Amygdala (tissue), 56 donors: Measurements from ENCODE around the gene SLC29A4.
"Not testable (repeated sequence)": the region's sequence is repeated elsewhere in the genome, so short reads cannot be mapped to it uniquely, and the experiment has no call there.

Experiments
- DNase-seq, 56 donors: peaks; one replicate each; lab custom pipeline; 2025; lab: John Stamatoyannopoulos, UW

Gene SLC29A4

DNA sequence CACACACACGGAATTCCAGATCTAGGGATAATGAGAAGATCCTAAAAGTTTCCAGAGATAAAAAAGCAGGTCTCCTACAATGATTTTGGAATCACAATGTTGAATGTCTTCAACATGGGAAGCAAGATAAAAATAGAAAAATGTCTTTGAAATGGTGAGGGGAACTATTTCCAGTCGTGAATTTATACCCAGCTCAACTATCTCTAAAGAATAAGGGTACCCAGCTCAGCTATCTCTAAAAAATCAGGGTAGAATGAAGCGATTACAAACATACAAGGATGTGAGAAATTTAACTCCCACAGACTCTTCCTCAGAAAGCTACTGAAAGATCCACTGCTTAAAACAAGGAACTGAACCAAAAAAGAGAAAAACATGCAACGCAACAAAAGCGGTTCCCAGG lies 35.9 kb downstream of the SLC29A4 start:
- DNase-seq, result not testable (repeated sequence)

DNA sequence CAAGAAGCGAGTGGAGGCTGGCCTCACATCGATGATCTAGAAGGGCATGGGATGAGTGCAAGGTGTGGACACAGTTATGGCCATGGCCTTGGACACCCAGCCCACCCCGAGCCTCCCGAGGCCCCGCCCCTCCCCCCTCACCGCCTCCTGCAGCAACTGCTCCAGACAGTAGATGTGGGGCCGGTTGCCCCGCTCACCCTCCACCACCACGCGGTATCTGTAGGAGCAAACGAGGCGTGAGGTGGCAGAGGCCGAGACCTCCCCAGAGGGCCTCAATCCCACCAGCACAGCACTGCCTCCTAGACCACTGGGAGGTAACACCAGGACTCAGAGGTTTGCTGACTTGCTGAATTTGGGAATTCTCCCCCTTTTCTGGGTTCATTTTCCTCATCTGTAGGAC lies 37.6 kb downstream of the SLC29A4 start:
- DNase-seq, result no peak

DNA sequence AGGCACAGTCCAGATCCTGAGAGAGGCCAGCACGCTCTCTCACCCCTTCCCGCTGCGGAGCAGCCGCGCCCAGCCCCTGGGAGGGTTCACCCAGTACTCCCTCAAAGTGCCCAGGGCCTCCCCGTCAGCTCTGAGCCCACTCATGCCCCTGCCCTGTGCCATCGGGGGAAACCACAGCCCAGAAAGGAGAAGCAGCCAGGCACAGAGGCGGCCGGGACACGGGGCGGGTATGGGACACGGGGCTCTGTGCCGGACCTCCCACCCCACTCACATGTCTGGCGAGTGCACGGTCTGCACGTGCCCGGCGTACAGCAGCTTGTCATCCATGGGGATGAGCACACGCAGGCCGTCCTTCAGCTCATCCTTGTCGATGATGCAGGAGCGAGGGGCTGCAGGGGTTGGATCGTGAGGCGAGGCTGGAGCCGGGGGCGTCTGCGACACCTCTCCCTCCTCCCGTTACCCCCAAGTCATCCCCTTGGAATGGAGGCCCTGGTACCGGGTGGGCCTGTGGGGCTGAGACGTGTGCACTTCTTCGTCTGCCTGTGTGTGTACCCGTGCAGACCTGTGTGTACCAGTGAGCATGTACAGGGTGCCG lies 38.2 kb downstream of the SLC29A4 start:
- no peak for DNase-seq

DNA sequence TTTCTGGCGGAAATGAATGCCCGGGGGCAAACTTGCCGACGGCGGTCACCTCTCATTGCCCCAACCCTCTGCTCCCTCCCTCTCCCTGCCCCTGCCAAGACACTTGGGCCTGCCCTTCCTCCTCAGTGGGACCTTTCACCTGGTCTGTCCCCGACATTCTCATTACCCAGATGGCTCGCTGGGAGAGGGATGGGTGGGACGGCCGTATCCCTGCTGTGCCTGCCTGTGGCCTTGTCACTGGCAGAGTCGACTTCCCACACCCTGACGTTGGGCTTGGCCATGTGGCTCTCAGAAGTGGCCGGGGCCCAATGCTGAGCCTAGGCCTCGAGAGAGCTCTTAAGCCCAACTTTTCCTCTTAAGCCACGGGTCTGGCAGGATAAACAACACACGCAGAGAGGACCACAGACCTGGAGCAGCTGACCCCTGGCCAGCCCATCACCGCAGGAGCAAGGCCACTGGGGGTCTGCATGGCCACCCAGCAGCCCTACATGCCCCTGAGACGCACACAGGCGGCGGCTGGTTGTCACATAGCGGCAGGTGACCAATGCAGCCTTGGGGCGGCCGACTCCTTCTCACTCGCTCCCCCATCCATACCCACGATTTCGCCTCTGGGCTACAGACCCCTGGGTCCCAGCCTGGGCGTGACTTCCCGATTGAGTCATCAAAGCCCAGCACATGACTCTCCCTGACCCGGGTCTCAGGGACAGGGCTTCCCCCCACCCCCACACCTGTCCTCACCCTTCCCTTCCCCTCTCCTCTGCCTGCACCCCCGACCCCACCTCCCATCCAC lies 40.1 kb downstream of the SLC29A4 start:
- DNase-seq, result no peak

DNA sequence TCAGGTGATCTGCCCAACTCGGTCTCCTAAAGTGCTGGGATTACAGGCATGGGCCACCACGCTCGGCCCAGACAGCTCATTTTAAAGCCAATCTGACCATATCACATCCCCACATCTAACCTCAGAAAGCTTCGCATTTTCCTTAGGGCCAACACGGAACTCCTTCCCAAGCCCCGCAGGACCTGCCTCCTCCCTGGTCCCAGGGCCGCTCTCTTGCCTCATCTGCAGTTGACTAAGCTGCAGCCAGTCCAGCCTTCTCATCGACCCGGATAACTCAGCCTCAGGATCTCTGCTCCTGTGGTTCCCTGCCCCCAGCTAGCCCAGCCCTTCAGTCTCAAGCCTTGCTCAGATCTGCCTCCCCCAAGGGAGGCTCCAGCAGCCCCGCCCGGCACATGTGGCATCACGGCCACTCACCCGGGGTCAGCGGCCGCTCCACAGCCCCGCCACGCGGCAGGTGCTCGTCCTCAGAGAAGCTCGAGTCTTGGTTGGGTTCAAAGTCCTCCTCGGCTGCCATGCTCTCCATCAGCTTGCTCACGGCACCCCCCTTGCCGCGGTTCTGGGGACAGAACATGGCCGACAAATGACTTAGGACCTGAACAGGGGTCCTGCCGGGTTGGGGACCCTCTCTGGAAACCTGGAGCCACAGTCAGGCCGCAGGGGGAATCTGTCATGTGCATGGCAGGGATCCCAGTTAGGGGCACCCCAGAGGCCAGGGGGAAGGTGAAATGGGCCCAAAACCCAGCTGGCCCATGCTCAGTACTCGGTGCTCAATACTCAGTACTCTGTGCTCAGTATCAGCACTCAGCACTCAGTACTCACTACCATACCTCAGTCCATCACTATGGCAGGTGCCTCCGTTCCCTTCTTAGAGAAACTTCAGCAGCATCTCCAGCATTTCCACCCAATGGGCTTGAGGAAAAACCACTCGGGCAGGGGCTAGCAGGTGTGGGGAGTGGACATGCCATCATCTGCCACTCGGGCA lies 41.3 kb downstream of the SLC29A4 start:
- not testable (repeated sequence) for DNase-seq

DNA sequence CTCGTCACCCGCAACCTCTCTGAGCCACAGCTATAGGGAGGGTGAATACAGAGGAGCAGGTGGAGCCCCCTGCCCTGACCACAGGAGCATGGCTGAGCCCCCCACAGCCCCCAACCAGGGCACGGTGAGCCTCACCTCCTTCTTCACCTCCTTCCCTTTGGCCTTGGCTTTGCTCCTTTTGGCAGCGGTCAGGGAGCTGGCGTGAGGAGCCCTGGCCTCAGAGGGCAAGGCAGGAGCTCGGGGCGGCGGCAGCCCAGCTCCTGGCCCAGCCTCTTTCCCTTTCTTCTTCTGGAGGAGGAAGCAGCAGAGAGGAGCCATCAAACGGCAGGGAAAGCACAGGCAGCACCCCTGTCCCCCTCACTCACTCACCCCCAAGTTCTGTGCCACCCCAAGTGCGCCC lies 42.2 kb downstream of the SLC29A4 start:
- DNase-seq, result no peak

- DNase-seq, result no peak
Observed at GRCh38 chr7:5330288-5330687, 47.5 kb downstream of the SLC29A4 start.

DNA sequence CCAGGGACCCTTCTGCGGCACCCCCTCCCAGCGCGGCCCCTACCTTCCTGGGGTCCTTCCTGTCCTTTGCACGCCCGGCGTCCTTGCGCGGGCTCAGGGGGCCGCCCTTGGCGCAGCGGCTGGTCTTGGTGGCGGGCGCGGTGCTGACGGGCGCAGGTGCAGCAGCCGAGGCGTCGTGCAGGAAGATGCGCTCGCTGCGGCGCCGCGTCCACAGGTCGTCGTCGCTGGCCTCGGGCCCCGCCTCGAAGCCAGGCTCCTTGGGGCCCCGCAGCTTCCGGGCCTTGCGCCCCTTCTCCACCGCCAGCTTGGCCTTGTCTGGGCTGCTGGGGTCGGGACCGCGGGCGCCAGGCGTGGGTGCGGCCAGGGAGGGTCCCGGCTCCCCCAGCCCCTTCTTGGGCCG lies 49.8 kb downstream of the SLC29A4 start:
- DNase-seq, result no peak

GRCh38 chr7:5333121-5334045 lies 50.6 kb downstream of the SLC29A4 start:
- DNase-seq, result no peak

GRCh38 chr7:5334671-5335070 lies 51.9 kb downstream of the SLC29A4 start:
- DNase-seq, result peak in 1 of 56 donors; percentile 20

- DNase-seq, result no peak
Observed at GRCh38 chr7:5337047-5337446, 54.3 kb downstream of the SLC29A4 start.

DNA sequence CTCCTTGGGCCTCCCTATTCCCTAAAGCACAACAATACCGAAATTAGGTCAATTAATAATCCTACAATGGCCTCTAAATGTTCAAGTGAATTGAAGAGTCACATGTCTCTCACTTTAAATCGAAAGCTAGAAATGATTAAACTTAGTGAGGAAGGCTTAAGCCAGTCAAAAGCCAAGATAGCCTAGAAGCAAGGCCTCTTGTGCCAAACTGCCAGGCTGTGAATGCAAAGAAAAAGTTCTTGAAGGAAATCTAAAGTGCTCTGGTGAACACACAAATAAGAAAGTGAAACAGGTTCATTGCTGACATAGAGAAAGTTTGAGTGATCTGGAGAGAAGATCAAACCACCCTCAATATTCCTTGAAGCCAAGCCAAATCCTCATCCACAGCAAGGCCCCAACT lies 57.2 kb downstream of the SLC29A4 start:
- DNase-seq, result no peak

- DNase-seq, result no peak
Observed at GRCh38 chr7:5342631-5343030, 59.9 kb downstream of the SLC29A4 start.

GRCh38 chr7:5343884-5344283 lies 61.1 kb downstream of the SLC29A4 start:
- no peak for DNase-seq

DNA sequence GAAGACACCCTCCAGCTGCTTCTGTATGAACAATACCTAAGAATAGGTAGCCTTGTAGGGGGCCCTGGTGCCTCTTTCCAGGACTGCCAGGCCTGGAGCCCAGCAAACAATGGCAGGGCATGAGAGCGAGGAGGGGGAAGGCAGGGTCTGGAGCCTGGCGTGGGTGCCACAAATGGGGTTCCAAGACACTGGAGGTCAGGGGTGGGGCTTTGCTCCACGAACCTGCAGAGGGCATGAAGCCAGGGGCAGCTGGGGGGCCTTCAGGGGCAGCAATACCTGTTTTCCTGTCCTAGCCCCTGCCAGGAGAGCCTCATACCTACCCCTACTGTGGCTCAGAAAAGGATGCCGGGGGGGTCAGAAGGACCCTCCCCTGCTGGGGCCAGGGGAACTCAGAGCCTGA lies 61.6 kb downstream of the SLC29A4 start:
- DNase-seq, result no peak

DNA sequence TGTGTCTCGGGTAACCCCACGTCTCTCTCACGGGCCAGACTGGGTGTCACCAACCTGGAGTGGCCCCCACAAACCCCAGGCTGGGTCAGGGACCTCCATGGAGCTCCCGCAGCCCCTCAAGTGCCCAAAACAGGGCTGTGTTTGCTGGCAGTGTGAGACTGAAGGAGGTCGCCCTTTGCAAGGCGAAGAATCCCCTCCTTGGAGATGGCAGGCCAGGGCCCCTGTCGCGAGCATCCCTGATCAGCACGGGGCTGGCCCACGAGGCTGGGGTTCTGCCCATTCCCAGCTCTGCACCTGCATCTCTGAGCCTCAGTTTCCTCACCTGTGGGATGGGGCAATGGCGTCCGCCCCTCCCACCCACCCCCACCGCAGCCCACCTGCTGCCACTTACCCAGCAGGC lies 62.4 kb downstream of the SLC29A4 start:
- DNase-seq, result no peak

DNA sequence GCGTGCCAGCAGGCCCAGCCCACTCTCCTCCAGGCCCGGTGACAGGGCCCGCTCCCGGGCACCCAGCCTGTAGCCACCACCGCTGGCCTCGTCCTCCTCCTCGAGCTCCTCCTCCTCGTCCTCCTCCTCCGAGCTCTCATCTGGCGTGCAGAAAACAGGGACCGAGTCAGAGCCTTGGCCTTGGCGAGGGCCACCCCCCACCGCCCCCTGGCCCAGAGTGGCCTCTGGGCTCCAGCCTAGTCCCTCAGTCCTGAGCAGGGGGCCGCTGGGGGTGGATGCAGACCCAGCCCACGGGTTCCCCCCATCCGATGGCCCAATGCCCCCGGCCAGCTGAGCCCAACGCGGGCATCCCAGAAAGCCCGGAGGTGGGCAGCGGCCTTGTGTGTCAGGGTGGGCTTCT lies 62.9 kb downstream of the SLC29A4 start:
- no peak for DNase-seq

- peak in 12 of 56 donors; percentile 16 to 40 (median 29) for DNase-seq
Observed at GRCh38 chr7:5348134-5349004, 65.6 kb downstream of the SLC29A4 start.

DNA sequence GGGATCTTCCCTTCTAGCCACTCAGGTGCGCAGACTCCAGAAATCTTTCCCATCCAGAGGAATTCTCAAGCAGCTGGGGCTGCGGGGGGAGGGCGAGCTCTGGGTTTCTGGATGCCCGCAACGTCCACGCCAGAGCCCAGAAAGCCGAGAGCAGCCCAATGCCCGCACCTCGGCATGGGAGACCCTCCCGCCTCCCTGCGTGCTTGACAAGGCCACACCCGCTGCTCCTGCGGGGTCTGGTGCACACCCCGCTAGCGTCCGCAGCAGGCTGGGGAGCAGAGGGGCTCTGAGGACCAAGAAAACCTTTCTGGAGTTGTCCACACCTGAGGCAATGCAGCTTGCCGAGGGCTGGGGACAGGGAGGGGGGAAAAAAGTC lies 66.2 kb downstream of the SLC29A4 start:
- DNase-seq, result no peak
